SK-N-SH (cell line): ENCODE data around the gene ROR2. TPM values are rescaled to one million over a fixed set of nuclear protein-coding genes. Genes with fewer than 3 reads are reported as not detected.

Experiments
- CTCF ChIA-PET: fragments of 300-600, 350-600 bp; formaldehyde crosslinking; extraction: SDS; loops from one replicate; lab custom pipeline; 2021; lab: Yijun Ruan, JAX
- POLR2A ChIA-PET: fragments of 350-600 bp; sonication (Branson Sonifier 250); formaldehyde crosslinking; extraction: SDS; loops from one replicate; lab custom pipeline; 2020; ENCODE audit warnings: antibody characterized with exemption, inconsistent platforms; lab: Yijun Ruan, JAX
- DNase-seq: peaks from one replicate; pipeline ENCODE4 v3.0.0; 2012
- H2AFZ ChIP-seq: fragments of 200-600 bp; sonication (generic); 2 replicates; pipeline ENCODE4 v1.8.1; 2016; ENCODE audit warnings: antibody characterized with exemption, mild to moderate bottlenecking, low read depth
- H3F3A ChIP-seq: fragments of 200-600 bp; sonication (generic); replicated peaks from 2 replicates; pipeline ENCODE3; 2016; ENCODE audit warnings: antibody characterized with exemption, mild to moderate bottlenecking; ENCODE audit not compliant: insufficient read depth
- H3K27ac ChIP-seq, 2 experiments: fragments of 200-500 bp in 1 of 2; fragments of 200-600 bp in 1 of 2; sonication (Bioruptor generic) in 1 of 2; sonication (generic), shearing (Covaris generic) in 1 of 2; 2 replicates each; pipeline versions ENCODE4 v1.5.1 to v1.6.1; 2014 to 2016; ENCODE audit warnings: low read depth in 2 of 2, inconsistent platforms in 1 of 2, low read length in 1 of 2, mild to moderate bottlenecking in 1 of 2, mixed read lengths in 1 of 2
- H3K27me3 ChIP-seq: fragments of 200-600 bp; sonication (generic), shearing (Covaris generic); 2 replicates; pipeline ENCODE4 v1.6.1; 2016; ENCODE audit warnings: mixed run types; ENCODE audit not compliant: insufficient read depth
- H3K36me3 ChIP-seq, 2 experiments: fragments of 200-500 bp in 1 of 2; fragments of 200-600 bp in 1 of 2; sonication (Bioruptor generic) in 1 of 2; sonication (generic) in 1 of 2; replicated peaks in 1 of 2; 2 replicates each; pipeline versions ENCODE3 to v1.5.1; 2014 to 2016; ENCODE audit warnings: low read length in 1 of 2, mild to moderate bottlenecking in 1 of 2; ENCODE audit not compliant: insufficient read depth in 2 of 2, control insufficient read depth in 1 of 2
- H3K4me1 ChIP-seq, 2 experiments: fragments of 200-500 bp in 1 of 2; fragments of 200-600 bp in 1 of 2; sonication (Bioruptor generic) in 1 of 2; sonication (generic), shearing (Covaris generic) in 1 of 2; 2 replicates each; pipeline versions ENCODE4 v1.5.1 to v1.6.1; 2014 to 2016; ENCODE audit warnings: low read depth in 1 of 2, low read length in 1 of 2, mixed run types in 1 of 2; ENCODE audit not compliant: insufficient read depth in 2 of 2, control insufficient read depth in 1 of 2
- H3K4me2 ChIP-seq: fragments of 200-600 bp; sonication (generic), shearing (Covaris generic); 2 replicates; pipeline ENCODE4 v1.6.1; 2017; ENCODE audit warnings: mixed run types
- H3K4me3 ChIP-seq, 2 experiments: fragments of 200-500 bp in 1 of 2; fragments of 200-600 bp in 1 of 2; sonication (Bioruptor generic) in 1 of 2; sonication (generic), shearing (Covaris generic) in 1 of 2; 2 replicates each; pipeline versions ENCODE4 v1.5.1 to v1.8.1; 2014 to 2016; ENCODE audit warnings: low read depth in 2 of 2, inconsistent platforms in 1 of 2, low read length in 1 of 2, mild to moderate bottlenecking in 1 of 2, mixed read lengths in 1 of 2, moderate library complexity in 1 of 2
- H3K79me2 ChIP-seq: fragments of 200-600 bp; sonication (generic); 2 replicates; pipeline ENCODE4 v1.8.1; 2017; ENCODE audit warnings: mild to moderate bottlenecking; ENCODE audit not compliant: insufficient read depth
- H3K9ac ChIP-seq: fragments of 200-600 bp; sonication (generic); 2 replicates; pipeline ENCODE4 v1.6.1; 2017; ENCODE audit warnings: mixed run types
- H3K9me2 ChIP-seq: fragments of 200-600 bp; sonication (generic); 2 replicates; pipeline ENCODE4 v1.6.1; 2017; ENCODE audit warnings: mixed run types
- H3K9me3 ChIP-seq: fragments of 200-600 bp; sonication (generic); 2 replicates; pipeline ENCODE4 v1.6.1; 2017; ENCODE audit warnings: mixed run types, mild to moderate bottlenecking, moderate library complexity
- H4K20me1 ChIP-seq: fragments of 200-600 bp; sonication (generic); 2 replicates; pipeline ENCODE4 v1.6.1; 2017; ENCODE audit warnings: mild to moderate bottlenecking, mixed run types; ENCODE audit not compliant: insufficient read depth
- EP300 ChIP-seq, 2 experiments: IDR thresholded peaks; 2 replicates each; pipeline versions ENCODE4 v1.4.0 to v1.6.1; 2012; ENCODE audit warnings: borderline replicate concordance in 1 of 2, low read depth in 1 of 2, low read length in 1 of 2
- EZH2phosphoT487 ChIP-seq: fragments of 200-600 bp; sonication (generic); IDR thresholded peaks from 2 replicates; pipeline ENCODE4 v1.6.1; 2017; ENCODE audit warnings: low read depth, mixed run types, mild to moderate bottlenecking, antibody characterized with exemption, moderate library complexity, borderline replicate concordance
- FOSL2 ChIP-seq: IDR thresholded peaks from 2 replicates; pipeline ENCODE4 v1.4.0; 2012; ENCODE audit warnings: low read depth, mild to moderate bottlenecking, moderate library complexity, borderline replicate concordance
- FOXM1 ChIP-seq: IDR thresholded peaks from 2 replicates; pipeline ENCODE4 v1.4.0; 2012; ENCODE audit warnings: low read depth, mild to moderate bottlenecking
- GATA2 ChIP-seq: sonication (generic); formaldehyde crosslinking; IDR thresholded peaks from 2 replicates; pipeline ENCODE4 v1.5.0; 2020; ENCODE audit warnings: mild to moderate bottlenecking, missing genetic modification reagents
- IRF3 ChIP-seq: fragments of 150-350 bp; IDR thresholded peaks from 2 replicates; pipeline ENCODE4 v1.6.1; 2016; ENCODE audit warnings: mild to moderate bottlenecking, low read depth, low read length
- JUND ChIP-seq: IDR thresholded peaks from 2 replicates; pipeline ENCODE4 v1.4.0; 2012
- MXI1 ChIP-seq: IDR thresholded peaks from 2 replicates; pipeline ENCODE4 v1.6.1; 2012; ENCODE audit warnings: mild to moderate bottlenecking, low read depth, low read length, improper control_type of control experiment
- NRF1 ChIP-seq: IDR thresholded peaks from 2 replicates; pipeline ENCODE4 v1.6.1; 2012; ENCODE audit warnings: low read depth, mild to moderate bottlenecking, low read length
- PBX3 ChIP-seq: IDR thresholded peaks from 2 replicates; pipeline ENCODE4; 2012
- POLR2AphosphoS5 ChIP-seq: IDR thresholded peaks from 2 replicates; pipeline ENCODE4 v1.6.1; 2012; ENCODE audit warnings: low read depth, low read length
- RCOR1 ChIP-seq: fragments of 150-350 bp; IDR thresholded peaks from 2 replicates; pipeline ENCODE4 v1.6.1; 2017; ENCODE audit warnings: antibody characterized with exemption, low read length
- REST ChIP-seq: IDR thresholded peaks from 2 replicates; pipeline ENCODE4 v1.6.1; 2012; ENCODE audit warnings: mild to moderate bottlenecking, low read depth, low read length, moderate library complexity
- SIN3A ChIP-seq: IDR thresholded peaks from 2 replicates; pipeline ENCODE4 v1.6.1; 2012; ENCODE audit warnings: low read depth, mild to moderate bottlenecking, low read length, moderate library complexity, borderline replicate concordance
- SMC3 ChIP-seq: IDR thresholded peaks from 2 replicates; pipeline ENCODE4 v1.6.1; 2012; ENCODE audit warnings: low read depth, low read length, improper control_type of control experiment
- TEAD4 ChIP-seq: IDR thresholded peaks from 2 replicates; pipeline ENCODE4 v1.4.0; 2012; ENCODE audit warnings: mild to moderate bottlenecking, borderline replicate concordance; ENCODE audit not compliant: insufficient read depth
- USF1 ChIP-seq: IDR thresholded peaks from 2 replicates; pipeline ENCODE4 v1.4.0; 2012; ENCODE audit warnings: low read depth, borderline replicate concordance
- USF2 ChIP-seq: fragments of 150-350 bp; IDR thresholded peaks from 2 replicates; pipeline ENCODE4 v1.6.1; 2017; ENCODE audit warnings: antibody characterized with exemption, low read length, low read depth, borderline replicate concordance
- YY1 ChIP-seq: IDR thresholded peaks from 2 replicates; pipeline ENCODE4 v1.4.0; 2012; ENCODE audit warnings: low read depth, mild to moderate bottlenecking
- WGBS: methylation state at CpG from one replicate; pipeline ENCODE4 v1.1.6; 2017; ENCODE audit warnings: low lambda C conversion rate; 5-methylcytosine and 5-hydroxymethylcytosine counted together
- polyA plus RNA-seq, 3 experiments: library from polyadenylated mRNA; depleted of rRNA; stranded (reverse); fragments of >200 nt; gene quantifications; 2 replicates each; pipeline ENCODE4 v1.2.3, GENCODE V29; 2012

ROR2 gene
- polyA plus RNA-seq, 1 of the 3 experiments (the other 2 are of a cell fraction), result 0.43 TPM

GRCh38 chr9:91714020-91714806 is 235.8 kb downstream of the ROR2 start:
- H2AFZ ChIP-seq, result no peak overlapping the region
- WGBS, result 7% methylated on average over 37 of the region's 39 CpGs
- no peak for TF ChIP-seq YY1
- no peak for TF ChIP-seq FOXM1
- no peak for TF ChIP-seq EZH2phosphoT487
- TF ChIP-seq SIN3A, result no peak
- TF ChIP-seq IRF3, result no peak
- TF ChIP-seq USF1, result no peak
- no peak for TF ChIP-seq EP300 (IDR thresholded peaks at IDR 0.05; ENCODE audit: borderline replicate concordance in 1 of 2, low read depth in 1 of 2, low read length in 1 of 2)
- no peak for TF ChIP-seq NRF1
- no peak for TF ChIP-seq JUND
- no peak for TF ChIP-seq RCOR1
- TF ChIP-seq, all 33 proteins: peak for 0
- Histone ChIP-seq H3F3A (no peaks in the 10 kb centered on the region), H3K4me3 (peak overlapping the region; percentile 35 to 54), H3K27ac (no peak overlapping the region), H3K9ac (no peak overlapping the region), H3K79me2 (no peaks in the 10 kb centered on the region), H3K27me3 (no peaks in the 10 kb centered on the region), H3K4me2 (peak overlapping the region; percentile 76), H4K20me1 (no peaks in the 10 kb centered on the region), H3K36me3 (no peaks in the 10 kb centered on the region), H3K9me2 (no peaks in the 10 kb centered on the region), H3K9me3 (no peaks in the 10 kb centered on the region), H3K4me1 (peaks cover 0 to 9% of the 10 kb centered on the region in 2 experiments; a peak in 3 of 4 replicates)
- ChIA-PET CTCF (interaction anchor here (1.5 to 1.8 kb wide), 3 partner anchors 44 to 68 kb away, joined by 3 to 8 read pairs (median 3); no protein-coding TSS in a partner anchor), POLR2A (no interaction called here)
- DNase-seq, result peak; percentile 75

GRCh38 chr9:91712811-91713210 is 237.2 kb downstream of the ROR2 start:
- no peaks in the 10 kb centered on the region for H3F3A ChIP-seq
- no peak overlapping the region for H2AFZ ChIP-seq
- no peaks in the 10 kb centered on the region for H3K9me2 ChIP-seq
- H3K9ac ChIP-seq, result no peak overlapping the region
- no peak overlapping the region for H3K4me3 ChIP-seq
- H3K36me3 ChIP-seq, result no peaks in the 10 kb centered on the region
- no peaks in the 10 kb centered on the region for H4K20me1 ChIP-seq
- peaks cover 0 to 9% of the 10 kb centered on the region in 2 experiments; a peak in 3 of 4 replicates for H3K4me1 ChIP-seq
- ChIA-PET CTCF (interaction anchor here (0.9 to 1.8 kb wide), 6 partner anchors 14 to 67 kb away, joined by 3 to 8 read pairs (median 3); no protein-coding TSS in a partner anchor), POLR2A (interaction anchor here (0.5 kb wide), 1 partner anchor 133 kb away, joined by 3 read pairs; no protein-coding TSS in a partner anchor)
- H3K27me3 ChIP-seq, result no peaks in the 10 kb centered on the region
- H3K4me2 ChIP-seq, result no peak overlapping the region
- H3K27ac ChIP-seq, result no peak overlapping the region
- peak; percentile 52 for DNase-seq
- no peaks in the 10 kb centered on the region for H3K79me2 ChIP-seq
- 26% methylated on average over 7 of the region's 7 CpGs for WGBS
- H3K9me3 ChIP-seq, result no peaks in the 10 kb centered on the region
- TF ChIP-seq PBX3 (no peak), GATA2 (peak; percentile 79), MXI1 (no peak), USF2 (no peak), POLR2AphosphoS5 (no peak), SMC3 (no peak), SIN3A (no peak), REST (no peak), EP300 (IDR thresholded peaks at IDR 0.05; ENCODE audit: borderline replicate concordance in 1 of 2, low read depth in 1 of 2, low read length in 1 of 2) (peak in 1 of 2 experiments; percentile 17; a peak in 1 of 4 replicates), FOSL2 (no peak), TEAD4 (no peak)
